ENCODE results near the gene TAS2R1.

The TAS2R1 gene

GRCh38 chr5:9596824-9597223, 33.3 kb downstream of the TAS2R1 start:
- no peak overlapping the region for H3K4me3 ChIP-seq (ENCODE audit: control insufficient read depth, low read depth, low read length)
- no peak for TF ChIP-seq CTCF (conservative IDR thresholded peaks at IDR 0.05; ENCODE audit: control insufficient read depth, insufficient read depth, low read depth, low read length)
- DNase-seq (ENCODE audit: low read depth) = no peak

GRCh38 chr5:9596171-9596780, 33.9 kb downstream of the TAS2R1 start:
- no peak for TF ChIP-seq CTCF (conservative IDR thresholded peaks at IDR 0.05; ENCODE audit: control insufficient read depth, insufficient read depth, low read depth, low read length)
- DNase-seq (ENCODE audit: low read depth) = no peak
- H3K4me3 ChIP-seq (ENCODE audit: control insufficient read depth, low read depth, low read length) = no peak overlapping the region

GRCh38 chr5:9594913-9595312, 35.2 kb downstream of the TAS2R1 start:
- no peak overlapping the region for H3K4me3 ChIP-seq (ENCODE audit: control insufficient read depth, low read depth, low read length)
- TF ChIP-seq CTCF (conservative IDR thresholded peaks at IDR 0.05; ENCODE audit: control insufficient read depth, insufficient read depth, low read depth, low read length) = no peak
- DNase-seq (ENCODE audit: low read depth) = no peak

- H3K4me3 ChIP-seq (ENCODE audit: control insufficient read depth, low read depth, low read length) = no peak overlapping the region
- DNase-seq (ENCODE audit: low read depth) = no peak
- TF ChIP-seq CTCF (conservative IDR thresholded peaks at IDR 0.05; ENCODE audit: control insufficient read depth, insufficient read depth, low read depth, low read length) = no peak
Measured at GRCh38 chr5:9589049-9589835, 40.9 kb downstream of the TAS2R1 start.

GRCh38 chr5:9588254-9588653, 41.9 kb downstream of the TAS2R1 start:
- DNase-seq (ENCODE audit: low read depth) = no peak
- no peak for TF ChIP-seq CTCF (conservative IDR thresholded peaks at IDR 0.05; ENCODE audit: control insufficient read depth, insufficient read depth, low read depth, low read length)
- H3K4me3 ChIP-seq (ENCODE audit: control insufficient read depth, low read depth, low read length) = no peak overlapping the region

GRCh38 chr5:9587135-9587534, 43.0 kb downstream of the TAS2R1 start:
- DNase-seq (ENCODE audit: low read depth) = no peak
- no peak for TF ChIP-seq CTCF (conservative IDR thresholded peaks at IDR 0.05; ENCODE audit: control insufficient read depth, insufficient read depth, low read depth, low read length)
- no peak overlapping the region for H3K4me3 ChIP-seq (ENCODE audit: control insufficient read depth, low read depth, low read length)

All from fibroblast of mammary gland (primary cell).